ENCODE results near the gene IRAK3. TPM values are rescaled to one million over a fixed set of nuclear protein-coding genes. Genes with fewer than 3 reads are reported as not detected.
"Not testable (repeated sequence)": the region's sequence is repeated elsewhere in the genome, so short reads cannot be mapped to it uniquely, and the experiment has no call there.

The IRAK3 gene
- total RNA-seq, 1 experiment from 2014 or later, result 0.07 TPM

- H3F3A ChIP-seq (ENCODE audit: insufficient read depth, low read depth); H2AFZ ChIP-seq; H3K4me2 ChIP-seq; H3K4me1 ChIP-seq (replicated peaks; ENCODE audit: insufficient read depth); H3K4me3 ChIP-seq; H3K36me3 ChIP-seq (ENCODE audit: low read depth); H4K20me1 ChIP-seq (ENCODE audit: insufficient read depth); H3K9me2 ChIP-seq (ENCODE audit: insufficient read depth); H3K79me2 ChIP-seq (ENCODE audit: low read depth); H3K9me3 ChIP-seq (ENCODE audit: insufficient read depth, low read depth); CTCF ChIA-PET; H3K27ac ChIP-seq; DNase-seq; POLR2A ChIA-PET (ENCODE audit: unreplicated experiment); intact Hi-C loops (cut with micrococcal nuclease; ENCODE audit: unreplicated experiment); H3K27me3 ChIP-seq (ENCODE audit: insufficient read depth, low read depth); BruUV-seq (replicated peaks): not testable (repeated sequence)
Observed at GRCh38 chr12:66174391-66175325, 14.4 kb upstream of the IRAK3 start.

GRCh38 chr12:66176105-66176900, 12.7 kb upstream of the IRAK3 start:
- Histone ChIP-seq H3K27ac (no peak overlapping the region), H3K9me2 (ENCODE audit: insufficient read depth) (no peaks in the 10 kb centered on the region), H3K36me3 (ENCODE audit: low read depth) (no peaks in the 10 kb centered on the region), H3K4me3 (no peak overlapping the region), H2AFZ (no peak overlapping the region), H3K27me3 (ENCODE audit: insufficient read depth, low read depth) (no peaks in the 10 kb centered on the region), H3K4me1 (replicated peaks; ENCODE audit: insufficient read depth) (no peaks in the 10 kb centered on the region; the same call in 1 of the 2 replicates), H3K9me3 (ENCODE audit: insufficient read depth, low read depth) (no peaks in the 10 kb centered on the region), H3K79me2 (ENCODE audit: low read depth) (no peaks in the 10 kb centered on the region), H3F3A (ENCODE audit: insufficient read depth, low read depth) (no peaks in the 10 kb centered on the region), H3K4me2 (no peak overlapping the region), H4K20me1 (ENCODE audit: insufficient read depth) (no peaks in the 10 kb centered on the region)
- no TSS peak for BruUV-seq (replicated peaks)
- CTCF ChIA-PET, result no interaction called here
- intact Hi-C loops (cut with micrococcal nuclease; ENCODE audit: unreplicated experiment), result no loop called here
- POLR2A ChIA-PET (ENCODE audit: unreplicated experiment), result no interaction called here
- TF ChIP-seq EZH2 (IDR thresholded peaks at IDR 0.05; ENCODE audit: low read depth) (no peak), CTCF (conservative IDR thresholded peaks at IDR 0.05) (no peak)
- DNase-seq, result peak in 1 of 2 experiments; percentile 41

GRCh38 chr12:66182956-66183355, 6.1 kb upstream of the IRAK3 start:
- H3K79me2 ChIP-seq (ENCODE audit: low read depth), result no peaks in the 10 kb centered on the region
- no peaks in the 10 kb centered on the region for H3F3A ChIP-seq (ENCODE audit: insufficient read depth, low read depth)
- H3K36me3 ChIP-seq (ENCODE audit: low read depth), result no peaks in the 10 kb centered on the region
- intact Hi-C loops (cut with micrococcal nuclease; ENCODE audit: unreplicated experiment), result no loop called here
- POLR2A ChIA-PET (ENCODE audit: unreplicated experiment), result no interaction called here
- CTCF ChIA-PET, result no interaction called here
- no peaks in the 10 kb centered on the region for H3K9me2 ChIP-seq (ENCODE audit: insufficient read depth)
- no peaks in the 10 kb centered on the region for H3K9me3 ChIP-seq (ENCODE audit: insufficient read depth, low read depth)
- no peak overlapping the region for H3K27ac ChIP-seq
- H3K4me2 ChIP-seq, result no peak overlapping the region
- TF ChIP-seq EZH2 (IDR thresholded peaks at IDR 0.05; ENCODE audit: low read depth) (no peak), CTCF (conservative IDR thresholded peaks at IDR 0.05) (no peak)
- no TSS peak for BruUV-seq (replicated peaks)
- H4K20me1 ChIP-seq (ENCODE audit: insufficient read depth), result no peaks in the 10 kb centered on the region
- DNase-seq, result no peak
- H3K4me1 ChIP-seq (replicated peaks; ENCODE audit: insufficient read depth), result no peaks in the 10 kb centered on the region
- no peak overlapping the region for H2AFZ ChIP-seq
- no peak overlapping the region for H3K4me3 ChIP-seq
- no peaks in the 10 kb centered on the region for H3K27me3 ChIP-seq (ENCODE audit: insufficient read depth, low read depth)

GRCh38 chr12:66184822-66185221, 4.2 kb upstream of the IRAK3 start:
- H3K27me3 ChIP-seq (ENCODE audit: insufficient read depth, low read depth); H4K20me1 ChIP-seq (ENCODE audit: insufficient read depth); H3K36me3 ChIP-seq (ENCODE audit: low read depth); CTCF ChIA-PET; H3K4me1 ChIP-seq (replicated peaks; ENCODE audit: insufficient read depth); H3K4me3 ChIP-seq; H2AFZ ChIP-seq; DNase-seq; H3K9me3 ChIP-seq (ENCODE audit: insufficient read depth, low read depth); intact Hi-C loops (cut with micrococcal nuclease; ENCODE audit: unreplicated experiment); H3K4me2 ChIP-seq; H3K9me2 ChIP-seq (ENCODE audit: insufficient read depth); H3K79me2 ChIP-seq (ENCODE audit: low read depth); H3K27ac ChIP-seq; H3F3A ChIP-seq (ENCODE audit: insufficient read depth, low read depth); BruUV-seq (replicated peaks); POLR2A ChIA-PET (ENCODE audit: unreplicated experiment): not testable (repeated sequence)
